K562 (cell line): ENCODE results near the gene OGFR. TPM values are rescaled to one million over a fixed set of nuclear protein-coding genes. Genes with fewer than 3 reads are reported as not detected.

Experiments used
- BRD4 ChIP-seq: fragments of 200-600 bp; sonication (generic); IDR thresholded peaks from 2 replicates; pipeline ENCODE4 v1.6.1; 2017; ENCODE audit warnings: inconsistent platforms
- DDX20 ChIP-seq: fragments of 450-650 bp; IDR thresholded peaks from 2 replicates; pipeline ENCODE4 v1.6.1; 2016; ENCODE audit warnings: missing genetic modification characterization, low read depth, mild to moderate bottlenecking, missing compliant biosample characterization, moderate library complexity
- ETV6 ChIP-seq, 3 experiments: fragments of 150-350 bp in 1 of 3; sonication (generic) in 1 of 3; formaldehyde crosslinking in 1 of 3; IDR thresholded peaks; 2 replicates each; pipeline versions ENCODE4 v1.6.1 to v1.8.0; 2014 to 2022; ENCODE audit warnings: borderline replicate concordance in 2 of 3, low read depth in 2 of 3, antibody characterized with exemption in 1 of 3, low read length in 1 of 3, mild to moderate bottlenecking in 1 of 3, missing genetic modification reagents in 1 of 3
- FOXK2 ChIP-seq, 2 experiments: fragments of 450-650 bp; IDR thresholded peaks in 1 of 2; conservative IDR thresholded peaks in 1 of 2; 2 replicates each; pipeline ENCODE4 v1.6.1; 2016; ENCODE audit warnings: low read depth in 2 of 2, mild to moderate bottlenecking in 1 of 2
- HMGXB4 ChIP-seq: sonication (generic); formaldehyde crosslinking; IDR thresholded peaks from 2 replicates; pipeline ENCODE4 v1.8.1; 2023; ENCODE audit warnings: mild to moderate bottlenecking, missing genetic modification reagents
- IRF2 ChIP-seq: sonication (generic); formaldehyde crosslinking; IDR thresholded peaks from 2 replicates; pipeline ENCODE4 v1.8.1; 2022; ENCODE audit warnings: mild to moderate bottlenecking, missing genetic modification reagents
- MCM3 ChIP-seq: fragments of 450-650 bp; IDR thresholded peaks from 2 replicates; pipeline ENCODE4 v1.6.1; 2016
- NBN ChIP-seq: fragments of 450-650 bp; IDR thresholded peaks from 2 replicates; pipeline ENCODE4 v1.6.1; 2016; ENCODE audit warnings: low read depth, mild to moderate bottlenecking
- NONO ChIP-seq, 2 experiments: fragments of 200-400 bp in 1 of 2; fragments of 450-650 bp in 1 of 2; formaldehyde crosslinking in 1 of 2; IDR thresholded peaks; 2 replicates each; pipeline ENCODE4 v1.6.1; 2017; ENCODE audit warnings: low read depth in 2 of 2, mild to moderate bottlenecking in 2 of 2, moderate library complexity in 2 of 2, low read length in 1 of 2
- NR3C1 ChIP-seq: sonication (generic); formaldehyde crosslinking; IDR thresholded peaks from 2 replicates; pipeline ENCODE4 v1.8.1; 2022; ENCODE audit warnings: missing genetic modification reagents
- NR4A1 ChIP-seq, 2 experiments: fragments of 250-450 bp in 1 of 2; fragments of 450-650 bp in 1 of 2; sonication (Bioruptor Pico) in 1 of 2; IDR thresholded peaks; 2 replicates each; pipeline versions ENCODE4 v1.4.0 to v1.6.1; 2016 to 2020; ENCODE audit warnings: mild to moderate bottlenecking in 2 of 2, missing compliant biosample characterization in 1 of 2, missing genetic modification characterization in 1 of 2, moderate library complexity in 1 of 2
- RB1 ChIP-seq: fragments of 450-650 bp; IDR thresholded peaks from 2 replicates; pipeline ENCODE4 v1.6.1; 2017; ENCODE audit warnings: low read depth, mild to moderate bottlenecking
- SMARCE1 ChIP-seq: fragments of 450-650 bp; IDR thresholded peaks from 2 replicates; pipeline ENCODE4 v1.7.1; 2016; ENCODE audit warnings: mild to moderate bottlenecking
- ZEB2 ChIP-seq: fragments of 450-650 bp; IDR thresholded peaks from 2 replicates; pipeline ENCODE4 v1.6.1; 2016
- ZKSCAN3 ChIP-seq: fragments of 250-450 bp; sonication (Bioruptor Pico); IDR thresholded peaks from 2 replicates; pipeline ENCODE4 v1.4.0; 2020
- ZNF445 ChIP-seq: fragments of 250-450 bp; sonication (Bioruptor Pico); IDR thresholded peaks from 2 replicates; pipeline ENCODE4 v1.4.0; 2020; ENCODE audit warnings: low read depth, mild to moderate bottlenecking, moderate library complexity
- ZNF507 ChIP-seq: conservative IDR thresholded peaks from 2 replicates; pipeline ENCODE4 v1.6.1; 2017; ENCODE audit warnings: missing genetic modification characterization, missing compliant biosample characterization
- ZNF695 ChIP-seq: fragments of 450-650 bp; formaldehyde crosslinking; IDR thresholded peaks from 2 replicates; pipeline ENCODE4 v1.4.0; 2020; ENCODE audit warnings: mild to moderate bottlenecking, moderate library complexity
- polyA plus RNA-seq, 8 experiments: library from polyadenylated mRNA; depleted of rRNA in 4 of 8; stranded (reverse) in 5 of 8; unstranded in 3 of 8; fragments of >200 nt; fragmentation: Nextera tagmentation in 2 of 8; fragmentation: Illumina TruSeq in 1 of 8; extraction: Ambion mirVana in 2 of 8; extraction: Trizol in 1 of 8; gene quantifications; 2 replicates each; pipeline versions ENCODE4 v1.2.1 to v1.2.3, GENCODE V29; 2011 to 2014; ENCODE audit warnings: inconsistent platforms in 1 of 8, missing spikeins in 1 of 8
- total RNA-seq, 7 experiments: library from RNA; depleted of rRNA in 6 of 7; stranded (reverse); fragments of >200 nt in 6 of 7; fragmentation: Illumina TruSeq in 2 of 7; extraction: Trizol in 2 of 7; gene quantifications; 2 replicates each; pipeline versions ENCODE4 v1.2.1 to v1.2.3, GENCODE V29; 2011 to 2021; ENCODE audit warnings: low replicate concordance in 1 of 7
- TF ChIP-seq, protein P1 (sequence below): conservative IDR thresholded peaks from 2 replicates; pipeline ENCODE4 v1.6.1; 2011; ENCODE audit warnings: low read depth, mild to moderate bottlenecking, low read length; ENCODE audit not compliant: control insufficient read depth
- TF ChIP-seq, protein P2 (sequence below): sonication (generic); formaldehyde crosslinking; IDR thresholded peaks from 2 replicates; pipeline ENCODE4 v1.8.0; 2023; ENCODE audit warnings: missing genetic modification reagents, mild to moderate bottlenecking, borderline replicate concordance

OGFR gene
- total and polyA plus RNA-seq, 9 of the 15 experiments (the other 6 are each of a cell fraction or from before 2014, with no cell fraction given), result 0.39 to 56.3 (median 17.5) TPM

- TF ChIP-seq ZNF695 (CRISPR knock-in tag) (no peak), RB1 (peak; percentile 70; the same call in 1 of the 2 replicates), ZNF507 (no peak), SMARCE1 (no peak), ZEB2 (no peak), NBN (no peak; the same call in 1 of the 2 replicates), ZNF445 (CRISPR knock-in tag) (no peak), ZKSCAN3 (CRISPR knock-in tag) (no peak), DDX20 (tag) (no peak), HMGXB4 (CRISPR knock-in tag) (no peak), ETV6 (IDR thresholded peaks at IDR 0.05; ENCODE audit: borderline replicate concordance in 1 of 2, low read depth in 2 of 2, low read length in 1 of 2) (no peak), ETV6 (CRISPR knock-in tag; IDR thresholded peaks at IDR 0.05; ENCODE audit: borderline replicate concordance) (no peak), NR4A1 (CRISPR knock-in tag; IDR thresholded peaks at IDR 0.05) (peak; percentile 27; the same call in 1 of the 2 replicates), NR4A1 (tag; IDR thresholded peaks at IDR 0.05) (no peak), BRD4 (no peak), MCM3 (no peak), NR3C1 (CRISPR knock-in tag) (no peak), FOXK2 (conservative IDR thresholded peaks at IDR 0.05 in 1 of 2, IDR thresholded peaks at IDR 0.05 in 1 of 2; ENCODE audit: low read depth in 2 of 2) (no peak), NONO (IDR thresholded peaks at IDR 0.05; ENCODE audit: low read depth in 2 of 2, low read length in 1 of 2) (peak in 1 of 2 experiments; percentile 45; a peak in 1 of 4 replicates), IRF2 (CRISPR knock-in tag) (no peak)
- TF ChIP-seq, protein P1, sequence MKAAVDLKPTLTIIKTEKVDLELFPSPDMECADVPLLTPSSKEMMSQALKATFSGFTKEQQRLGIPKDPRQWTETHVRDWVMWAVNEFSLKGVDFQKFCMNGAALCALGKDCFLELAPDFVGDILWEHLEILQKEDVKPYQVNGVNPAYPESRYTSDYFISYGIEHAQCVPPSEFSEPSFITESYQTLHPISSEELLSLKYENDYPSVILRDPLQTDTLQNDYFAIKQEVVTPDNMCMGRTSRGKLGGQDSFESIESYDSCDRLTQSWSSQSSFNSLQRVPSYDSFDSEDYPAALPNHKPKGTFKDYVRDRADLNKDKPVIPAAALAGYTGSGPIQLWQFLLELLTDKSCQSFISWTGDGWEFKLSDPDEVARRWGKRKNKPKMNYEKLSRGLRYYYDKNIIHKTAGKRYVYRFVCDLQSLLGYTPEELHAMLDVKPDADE, result 0 out of 2 replicates have a peak, but pooled peaks have one; percentile 29
- TF ChIP-seq, protein P2, sequence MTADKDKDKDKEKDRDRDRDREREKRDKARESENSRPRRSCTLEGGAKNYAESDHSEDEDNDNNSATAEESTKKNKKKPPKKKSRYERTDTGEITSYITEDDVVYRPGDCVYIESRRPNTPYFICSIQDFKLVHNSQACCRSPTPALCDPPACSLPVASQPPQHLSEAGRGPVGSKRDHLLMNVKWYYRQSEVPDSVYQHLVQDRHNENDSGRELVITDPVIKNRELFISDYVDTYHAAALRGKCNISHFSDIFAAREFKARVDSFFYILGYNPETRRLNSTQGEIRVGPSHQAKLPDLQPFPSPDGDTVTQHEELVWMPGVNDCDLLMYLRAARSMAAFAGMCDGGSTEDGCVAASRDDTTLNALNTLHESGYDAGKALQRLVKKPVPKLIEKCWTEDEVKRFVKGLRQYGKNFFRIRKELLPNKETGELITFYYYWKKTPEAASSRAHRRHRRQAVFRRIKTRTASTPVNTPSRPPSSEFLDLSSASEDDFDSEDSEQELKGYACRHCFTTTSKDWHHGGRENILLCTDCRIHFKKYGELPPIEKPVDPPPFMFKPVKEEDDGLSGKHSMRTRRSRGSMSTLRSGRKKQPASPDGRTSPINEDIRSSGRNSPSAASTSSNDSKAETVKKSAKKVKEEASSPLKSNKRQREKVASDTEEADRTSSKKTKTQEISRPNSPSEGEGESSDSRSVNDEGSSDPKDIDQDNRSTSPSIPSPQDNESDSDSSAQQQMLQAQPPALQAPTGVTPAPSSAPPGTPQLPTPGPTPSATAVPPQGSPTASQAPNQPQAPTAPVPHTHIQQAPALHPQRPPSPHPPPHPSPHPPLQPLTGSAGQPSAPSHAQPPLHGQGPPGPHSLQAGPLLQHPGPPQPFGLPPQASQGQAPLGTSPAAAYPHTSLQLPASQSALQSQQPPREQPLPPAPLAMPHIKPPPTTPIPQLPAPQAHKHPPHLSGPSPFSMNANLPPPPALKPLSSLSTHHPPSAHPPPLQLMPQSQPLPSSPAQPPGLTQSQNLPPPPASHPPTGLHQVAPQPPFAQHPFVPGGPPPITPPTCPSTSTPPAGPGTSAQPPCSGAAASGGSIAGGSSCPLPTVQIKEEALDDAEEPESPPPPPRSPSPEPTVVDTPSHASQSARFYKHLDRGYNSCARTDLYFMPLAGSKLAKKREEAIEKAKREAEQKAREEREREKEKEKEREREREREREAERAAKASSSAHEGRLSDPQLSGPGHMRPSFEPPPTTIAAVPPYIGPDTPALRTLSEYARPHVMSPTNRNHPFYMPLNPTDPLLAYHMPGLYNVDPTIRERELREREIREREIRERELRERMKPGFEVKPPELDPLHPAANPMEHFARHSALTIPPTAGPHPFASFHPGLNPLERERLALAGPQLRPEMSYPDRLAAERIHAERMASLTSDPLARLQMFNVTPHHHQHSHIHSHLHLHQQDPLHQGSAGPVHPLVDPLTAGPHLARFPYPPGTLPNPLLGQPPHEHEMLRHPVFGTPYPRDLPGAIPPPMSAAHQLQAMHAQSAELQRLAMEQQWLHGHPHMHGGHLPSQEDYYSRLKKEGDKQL, result no peak
Measured at GRCh38 chr20:62795023-62795761, 9.4 kb upstream of the OGFR start (continued).
